IMR-90 (cell line): Measurements from ENCODE around the gene ANKRD63. TPM values are rescaled to one million over a fixed set of nuclear protein-coding genes. Genes with fewer than 3 reads are reported as not detected.

Experiments
- ATAC-seq: fragments of 200-7000 bp; cut with Tn5 transposase; 2 replicates; pipeline ENCODE4 v1.9.1; 2020; ENCODE audit warnings: low read depth, mild to moderate bottlenecking, moderate library complexity
- BruUV-seq: library from RNA; stranded (reverse); fragments of 400-500 nt; replicated peaks from 2 replicates; lab custom pipeline; 2021; lab: Mats Ljungman, UMichigan
- CTCF ChIA-PET: fragments of 300-600 bp; formaldehyde crosslinking; extraction: SDS; loops from one replicate; lab custom pipeline; 2021; ENCODE audit warnings: antibody characterized with exemption; lab: Yijun Ruan, JAX
- POLR2A ChIA-PET: fragments of 300-600 bp; sonication (Branson Sonifier 250); formaldehyde crosslinking; loops from one replicate; lab custom pipeline; 2022; ENCODE audit warnings: antibody characterized with exemption; ENCODE audit not compliant: unreplicated experiment; lab: Charles Lee
- DNase-seq: peaks from one replicate; pipeline ENCODE4 v3.0.0; 2013
- H2AFZ ChIP-seq: replicated peaks from 2 replicates; pipeline ENCODE3; 2013; ENCODE audit warnings: low read length, mild to moderate bottlenecking; ENCODE audit not compliant: poor library complexity
- H2AK5ac ChIP-seq: 2 replicates; pipeline ENCODE4 v1.6.1; 2013; ENCODE audit warnings: low read depth, low read length, inconsistent platforms
- H2AK9ac ChIP-seq: replicated peaks from 2 replicates; pipeline ENCODE3; 2013; ENCODE audit warnings: mild to moderate bottlenecking, low read depth, low read length, moderate library complexity; ENCODE audit not compliant: poor library complexity
- H2BK120ac ChIP-seq: 2 replicates; pipeline ENCODE4 v1.6.1; 2013; ENCODE audit warnings: low read depth, low read length, inconsistent platforms
- H2BK15ac ChIP-seq: 3 replicates; pipeline ENCODE4 v1.6.1; 2013; ENCODE audit warnings: low read depth, low read length, inconsistent platforms
- H2BK20ac ChIP-seq: 2 replicates; pipeline ENCODE4 v1.6.1; 2013; ENCODE audit warnings: low read depth, mild to moderate bottlenecking, inconsistent platforms, low read length, moderate library complexity
- H2BK5ac ChIP-seq: 2 replicates; pipeline ENCODE4 v1.6.1; 2013; ENCODE audit warnings: mild to moderate bottlenecking, low read depth, low read length, inconsistent platforms; ENCODE audit not compliant: poor library complexity, severe bottlenecking
- H3K14ac ChIP-seq: replicated peaks from 2 replicates; pipeline ENCODE4 v1.6.1; 2013; ENCODE audit warnings: low read depth, low read length, inconsistent platforms
- H3K18ac ChIP-seq: 2 replicates; pipeline ENCODE4 v1.6.1; 2013; ENCODE audit warnings: low read depth, low read length, control low read depth
- H3K23ac ChIP-seq: 2 replicates; pipeline ENCODE4 v1.6.1; 2013; ENCODE audit warnings: low read depth, low read length, inconsistent platforms
- H3K27ac ChIP-seq: 2 replicates; pipeline ENCODE4 v1.5.1; 2013; ENCODE audit warnings: mild to moderate bottlenecking, control low read depth, low read length; ENCODE audit not compliant: insufficient read depth
- H3K27me3 ChIP-seq: 2 replicates; pipeline ENCODE4 v1.6.1; 2013; ENCODE audit warnings: low read length; ENCODE audit not compliant: control insufficient read depth, insufficient read depth
- H3K36me3 ChIP-seq: 2 replicates; pipeline ENCODE4 v1.6.1; 2013; ENCODE audit warnings: low read length, mixed read lengths; ENCODE audit not compliant: control insufficient read depth, insufficient read depth
- H3K4ac ChIP-seq: 2 replicates; pipeline ENCODE4 v1.6.1; 2013; ENCODE audit warnings: low read depth, low read length, inconsistent platforms
- H3K4me1 ChIP-seq: 2 replicates; pipeline ENCODE4 v1.6.1; 2013; ENCODE audit warnings: low read length, mixed read lengths; ENCODE audit not compliant: control insufficient read depth, insufficient read depth
- H3K4me2 ChIP-seq: 2 replicates; pipeline ENCODE4 v1.6.1; 2013; ENCODE audit warnings: low read depth, mild to moderate bottlenecking, control low read depth, low read length, moderate library complexity
- H3K4me3 ChIP-seq: 2 replicates; pipeline ENCODE4 v1.5.1; 2013; ENCODE audit warnings: low read depth, mild to moderate bottlenecking, control low read depth, low read length, moderate library complexity; ENCODE audit not compliant: insufficient read depth
- H3K56ac ChIP-seq: 2 replicates; pipeline ENCODE4 v1.6.1; 2013; ENCODE audit warnings: low read length, inconsistent platforms; ENCODE audit not compliant: insufficient read depth; ENCODE audit errors: extremely low read depth
- H3K79me1 ChIP-seq, 2 experiments: 2 replicates each; pipeline ENCODE4 v1.6.1; 2013; ENCODE audit warnings: low read length in 2 of 2, inconsistent platforms in 1 of 2, low read depth in 1 of 2
- H3K9ac ChIP-seq: 2 replicates; pipeline ENCODE4 v1.6.1; 2013; ENCODE audit warnings: low read depth, low read length, control low read depth
- H3K9me1 ChIP-seq: 2 replicates; pipeline ENCODE4 v1.6.1; 2013; ENCODE audit warnings: low read length, inconsistent platforms; ENCODE audit not compliant: insufficient read depth
- H3K9me3 ChIP-seq: 2 replicates; pipeline ENCODE4 v1.6.1; 2013; ENCODE audit warnings: low read length; ENCODE audit not compliant: control insufficient read depth, insufficient read depth
- H4K20me1 ChIP-seq: 2 replicates; pipeline ENCODE4 v1.6.1; 2013; ENCODE audit warnings: low read length, inconsistent platforms; ENCODE audit not compliant: insufficient read depth
- H4K5ac ChIP-seq: 2 replicates; pipeline ENCODE4 v1.6.1; 2013; ENCODE audit warnings: mild to moderate bottlenecking, low read depth, low read length, control low read depth
- H4K8ac ChIP-seq, 2 experiments: 2 replicates each; pipeline ENCODE4 v1.6.1; 2013; ENCODE audit warnings: low read depth in 2 of 2, low read length in 2 of 2, control low read depth in 1 of 2, inconsistent platforms in 1 of 2
- H4K91ac ChIP-seq: 2 replicates; pipeline ENCODE4 v1.6.1; 2013; ENCODE audit warnings: low read depth, low read length, inconsistent platforms; ENCODE audit not compliant: insufficient read depth
- BHLHE40 ChIP-seq: fragments of 150-350 bp; IDR thresholded peaks from 2 replicates; pipeline ENCODE4 v1.6.1; 2016; ENCODE audit warnings: mild to moderate bottlenecking, low read depth, low read length
- MAZ ChIP-seq: IDR thresholded peaks from 2 replicates; pipeline ENCODE4 v1.6.1; 2012; ENCODE audit warnings: low read depth, mild to moderate bottlenecking, low read length, improper control_type of control experiment, moderate library complexity, borderline replicate concordance
- NFE2L2 ChIP-seq: fragments of 150-350 bp; IDR thresholded peaks from 2 replicates; pipeline ENCODE4 v1.6.1; 2016; ENCODE audit warnings: low read depth, mild to moderate bottlenecking, low read length
- POLR2A ChIP-seq: IDR thresholded peaks from 2 replicates; pipeline ENCODE4 v1.6.1; 2012; ENCODE audit warnings: mild to moderate bottlenecking, low read depth, low read length
- WGBS, 2 experiments: methylation state at CpG; one replicate each; pipeline versions ENCODE4 v1.1.5 to v1.1.7; 2013; ENCODE audit warnings: missing lambda C conversion rate in 2 of 2; ENCODE audit not compliant: insufficient read length in 1 of 2; ENCODE audit errors: extremely low coverage in 2 of 2; 5-methylcytosine and 5-hydroxymethylcytosine counted together
- dilution Hi-C: fragments of 300-500 bp; cut with HindIII; formaldehyde crosslinking; loops from one replicate; pipeline ENCODE4 v1.14.3; 2018; ENCODE audit warnings: low sequenced_read_pairs; ENCODE audit not compliant: unreplicated experiment
- in situ Hi-C: fragments of 300-500 bp; cut with MboI; formaldehyde crosslinking; loops from 3 replicates; pipeline ENCODE4 v1.14.3; 2019; ENCODE audit warnings: low sequenced_read_pairs, inconsistent platforms, mixed read lengths
- intact Hi-C: fragments of 100-400 bp; cut with micrococcal nuclease; formaldehyde crosslinking; loops from 2 replicates; pipeline ENCODE4 v1.10.0; 2022
- polyA plus RNA-seq, 3 experiments: library from polyadenylated mRNA; depleted of rRNA; stranded (reverse); fragments of >200 nt; gene quantifications; 2 replicates each; pipeline ENCODE4 v1.2.3, GENCODE V29; 2012; ENCODE audit warnings: low replicate concordance in 1 of 3
- total RNA-seq: library from RNA; depleted of rRNA; stranded (reverse); fragments of >200 nt; gene quantifications from 2 replicates; pipeline ENCODE4 v1.2.3, GENCODE V29; 2012
- TF ChIP-seq, protein P1 (sequence below): fragments of 150-350 bp; IDR thresholded peaks from 2 replicates; pipeline ENCODE4 v1.6.1; 2016; ENCODE audit warnings: low read depth, mild to moderate bottlenecking, low read length, moderate library complexity, borderline replicate concordance

ANKRD63 gene
- total and polyA plus RNA-seq, 2 of the 4 experiments (the other 2 are of a cell fraction): not detected

DNA sequence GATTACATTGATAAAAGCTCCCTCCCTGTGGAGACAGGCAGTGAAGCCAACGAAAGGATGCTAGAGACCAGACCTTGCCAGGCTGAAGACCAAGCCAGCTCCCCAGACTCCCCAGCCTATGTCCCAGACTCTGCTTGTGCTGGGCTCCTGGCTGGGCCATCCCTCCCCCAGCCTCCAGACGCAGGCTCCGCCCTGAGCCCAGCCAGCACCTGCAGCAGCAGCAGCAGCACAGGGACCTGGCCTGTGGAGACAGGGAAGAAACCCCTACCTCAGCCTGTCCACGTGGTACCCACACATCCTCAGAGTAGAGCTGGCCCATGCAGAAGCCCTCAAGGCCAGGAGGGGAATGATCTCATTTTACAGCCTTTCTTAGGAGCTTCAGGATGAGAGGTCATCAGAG, 13.3 kb downstream of the ANKRD63 start:
- ATAC-seq: no peak

More for the DNA sequence above, 13.3 kb downstream of the ANKRD63 start:
- Histone ChIP-seq H3K14ac (no peak overlapping the region), H2BK5ac (no peak overlapping the region), H3K56ac (no peak overlapping the region), H3K27ac (no peak overlapping the region), H3K18ac (no peak overlapping the region), H3K9me1 (peaks cover 5% of the 10 kb centered on the region), H3K4ac (no peak overlapping the region), H3K9me3 (no peaks in the 10 kb centered on the region), H3K4me2 (no peak overlapping the region), H2BK15ac (no peak overlapping the region), H3K4me3 (no peak overlapping the region), H3K23ac (no peak overlapping the region), H4K8ac (no peak overlapping the region), H3K4me1 (peaks cover 8% of the 10 kb centered on the region), H2AK9ac (no peak overlapping the region), H2AFZ (no peak overlapping the region), H4K5ac (no peak overlapping the region), H4K20me1 (no peaks in the 10 kb centered on the region), H4K91ac (no peak overlapping the region), H2BK20ac (no peak overlapping the region), H3K36me3 (no peaks in the 10 kb centered on the region), H2BK120ac (no peak overlapping the region), H3K27me3 (no peaks in the 10 kb centered on the region), H3K79me1 (no peaks in the 10 kb centered on the region), H2AK5ac (no peak overlapping the region), H3K9ac (no peak overlapping the region)
- no peak for TF ChIP-seq MAZ
- TF ChIP-seq BHLHE40: no peak
- TF ChIP-seq NFE2L2: no peak
- TF ChIP-seq POLR2A: no peak
- TF ChIP-seq, protein P1, sequence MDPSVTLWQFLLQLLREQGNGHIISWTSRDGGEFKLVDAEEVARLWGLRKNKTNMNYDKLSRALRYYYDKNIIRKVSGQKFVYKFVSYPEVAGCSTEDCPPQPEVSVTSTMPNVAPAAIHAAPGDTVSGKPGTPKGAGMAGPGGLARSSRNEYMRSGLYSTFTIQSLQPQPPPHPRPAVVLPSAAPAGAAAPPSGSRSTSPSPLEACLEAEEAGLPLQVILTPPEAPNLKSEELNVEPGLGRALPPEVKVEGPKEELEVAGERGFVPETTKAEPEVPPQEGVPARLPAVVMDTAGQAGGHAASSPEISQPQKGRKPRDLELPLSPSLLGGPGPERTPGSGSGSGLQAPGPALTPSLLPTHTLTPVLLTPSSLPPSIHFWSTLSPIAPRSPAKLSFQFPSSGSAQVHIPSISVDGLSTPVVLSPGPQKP: no peak
- in situ Hi-C loops (loop anchor here (5.0 kb wide), 2 partner anchors 52 to 222 kb away; no protein-coding TSS in a partner anchor), dilution Hi-C loops (no loop called here), intact Hi-C loops (loop anchor here (5.0 kb wide), 1 partner anchor 162 kb away; the partner anchor contains the start of gene BMF)
- DNase-seq: no peak
- ChIA-PET POLR2A (interaction anchor here (0.6 kb wide), 1 partner anchor 14 kb away, joined by 3 read pairs; no protein-coding TSS in a partner anchor), CTCF (no interaction called here)
- WGBS, 2 experiments: no CpG with 5 or more reads among the region's 4 CpGs
- no TSS peak for BruUV-seq
